Spleen (tissue), 7 donors: ENCODE results near the gene PSME2.

Source experiments
- CTCF ChIP-seq, 11 experiments: fragments of 200-600 bp in 7 of 11; fragments of 450-650 bp in 4 of 11; sonication (generic) in 4 of 11; IDR thresholded peaks in 8 of 11; conservative IDR thresholded peaks in 3 of 11; 1 replicate in 7 of 11; 2 replicates in 4 of 11; pipeline versions ENCODE4 v1.4.0 to v1.8.0; 2016 to 2021; ENCODE audit warnings: antibody characterized with exemption in 11 of 11, inconsistent platforms in 4 of 11, mild to moderate bottlenecking in 1 of 11
- POLR2A ChIP-seq, 3 donors: fragments of 450-650 bp; IDR thresholded peaks; one replicate each; pipeline ENCODE4 v1.5.1; 2017; ENCODE audit warnings: antibody characterized with exemption in 3 of 3, mild to moderate bottlenecking in 1 of 3
- POLR2AphosphoS5 ChIP-seq, 3 donors: sonication (generic); formaldehyde crosslinking; IDR thresholded peaks; one replicate each; pipeline ENCODE4 v1.5.1; 2017; ENCODE audit warnings: antibody characterized with exemption in 3 of 3
- donor health status: DM: no; HTN: no; CAD: no; lungs with moderate emphysema.
- donor health status: DM: no; HTN: no; CAD: no.
- donor health status: DM: no; HTN: no; CAD: no.

- no peak for TF ChIP-seq POLR2AphosphoS5 (IDR thresholded peaks at IDR 0.05)
- TF ChIP-seq CTCF (IDR thresholded peaks at IDR 0.05 in 8 of 11, conservative IDR thresholded peaks at IDR 0.05 in 3 of 11) = no peak
- no peak for TF ChIP-seq POLR2A (IDR thresholded peaks at IDR 0.05)
Measured at GRCh38 chr14:24190416-24190815, 44.0 kb upstream of the PSME2 start.
